GM10266 (cell line): ENCODE results near the gene NPR3.

Experiments
- DNase-seq: peaks from one replicate; pipeline ENCODE4 v3.0.0; 2012; ENCODE audit errors: extremely low spot score
- TF ChIP-seq, protein P1 (sequence below): IDR thresholded peaks from 2 replicates; pipeline ENCODE4 v1.5.1; 2012; ENCODE audit warnings: mild to moderate bottlenecking, low read depth; ENCODE audit not compliant: control insufficient read depth, insufficient read depth; ENCODE audit errors: missing control alignments

The NPR3 gene

DNA sequence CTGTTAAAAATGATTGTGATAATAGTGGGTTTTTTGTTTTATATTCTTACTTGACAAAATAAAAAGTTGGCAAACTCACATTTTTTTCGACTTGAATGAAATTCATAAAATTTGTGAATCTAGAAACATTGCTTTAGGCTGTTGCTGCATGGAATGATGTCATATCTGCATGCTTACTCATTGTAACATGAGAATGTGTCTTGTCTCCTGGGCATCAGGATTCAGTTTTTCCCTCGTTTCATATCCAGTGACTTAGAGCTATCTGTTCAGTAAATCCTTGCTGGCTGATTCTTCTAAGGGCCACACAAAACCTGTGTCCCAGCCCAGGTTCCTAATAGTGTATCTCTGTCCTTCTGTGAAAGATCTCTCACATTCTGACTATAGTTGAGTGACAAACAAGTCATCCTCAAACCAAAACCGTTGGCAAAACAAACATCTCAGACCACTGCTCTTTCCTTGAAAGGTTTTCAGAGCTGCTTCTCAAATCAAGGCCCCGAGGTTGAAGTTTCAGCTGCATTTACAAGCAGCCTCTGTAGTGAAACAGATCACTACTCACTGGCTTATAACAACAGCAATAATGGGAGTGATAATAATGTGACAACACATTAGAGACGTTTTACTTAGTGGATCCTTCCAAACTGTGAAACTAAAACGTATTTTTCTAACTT, 95.0 kb downstream of the NPR3 start:
- no peak for DNase-seq
- TF ChIP-seq, protein P1, sequence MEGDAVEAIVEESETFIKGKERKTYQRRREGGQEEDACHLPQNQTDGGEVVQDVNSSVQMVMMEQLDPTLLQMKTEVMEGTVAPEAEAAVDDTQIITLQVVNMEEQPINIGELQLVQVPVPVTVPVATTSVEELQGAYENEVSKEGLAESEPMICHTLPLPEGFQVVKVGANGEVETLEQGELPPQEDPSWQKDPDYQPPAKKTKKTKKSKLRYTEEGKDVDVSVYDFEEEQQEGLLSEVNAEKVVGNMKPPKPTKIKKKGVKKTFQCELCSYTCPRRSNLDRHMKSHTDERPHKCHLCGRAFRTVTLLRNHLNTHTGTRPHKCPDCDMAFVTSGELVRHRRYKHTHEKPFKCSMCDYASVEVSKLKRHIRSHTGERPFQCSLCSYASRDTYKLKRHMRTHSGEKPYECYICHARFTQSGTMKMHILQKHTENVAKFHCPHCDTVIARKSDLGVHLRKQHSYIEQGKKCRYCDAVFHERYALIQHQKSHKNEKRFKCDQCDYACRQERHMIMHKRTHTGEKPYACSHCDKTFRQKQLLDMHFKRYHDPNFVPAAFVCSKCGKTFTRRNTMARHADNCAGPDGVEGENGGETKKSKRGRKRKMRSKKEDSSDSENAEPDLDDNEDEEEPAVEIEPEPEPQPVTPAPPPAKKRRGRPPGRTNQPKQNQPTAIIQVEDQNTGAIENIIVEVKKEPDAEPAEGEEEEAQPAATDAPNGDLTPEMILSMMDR = no peak

DNA sequence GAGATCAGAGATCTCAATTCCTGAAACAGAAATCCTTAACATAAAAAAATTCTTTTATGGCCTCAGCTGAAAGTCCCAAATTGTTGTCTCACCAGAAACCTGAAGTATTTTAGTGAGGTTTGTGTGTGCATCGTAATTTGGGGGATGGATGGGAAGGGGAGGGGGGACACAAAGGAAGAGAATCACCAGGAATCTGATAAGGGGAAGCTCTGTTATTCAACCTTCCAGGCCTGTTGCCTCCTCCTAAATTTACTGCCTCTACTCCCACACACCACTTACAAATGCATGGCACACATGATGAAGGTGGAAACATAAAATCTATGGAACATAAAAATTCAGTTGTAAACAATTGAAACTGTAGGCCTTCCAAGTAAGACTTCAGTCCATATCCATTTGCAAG, 97.7 kb downstream of the NPR3 start:
- TF ChIP-seq, protein P1 = no peak
- no peak for DNase-seq

DNA sequence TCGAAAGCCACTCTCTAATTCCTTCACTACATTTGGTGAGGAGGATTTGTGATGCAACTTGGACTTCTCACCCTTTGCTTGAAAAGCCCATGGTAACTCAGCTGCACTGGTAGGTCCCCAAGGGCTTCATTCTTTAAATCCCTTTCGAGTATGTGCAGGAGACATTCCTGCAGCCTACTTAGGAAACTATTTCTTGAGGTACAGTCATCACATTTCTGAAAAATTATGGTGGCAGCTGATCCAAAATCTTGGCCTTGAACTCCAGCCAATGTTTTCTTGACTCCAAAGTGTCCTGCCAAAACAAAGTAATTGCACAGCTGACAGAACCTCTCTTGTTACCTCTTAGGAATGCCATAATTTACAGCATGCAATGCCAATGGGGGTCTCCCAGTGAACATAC, 99.7 kb downstream of the NPR3 start:
- DNase-seq = no peak
- TF ChIP-seq, protein P1 = no peak

DNA sequence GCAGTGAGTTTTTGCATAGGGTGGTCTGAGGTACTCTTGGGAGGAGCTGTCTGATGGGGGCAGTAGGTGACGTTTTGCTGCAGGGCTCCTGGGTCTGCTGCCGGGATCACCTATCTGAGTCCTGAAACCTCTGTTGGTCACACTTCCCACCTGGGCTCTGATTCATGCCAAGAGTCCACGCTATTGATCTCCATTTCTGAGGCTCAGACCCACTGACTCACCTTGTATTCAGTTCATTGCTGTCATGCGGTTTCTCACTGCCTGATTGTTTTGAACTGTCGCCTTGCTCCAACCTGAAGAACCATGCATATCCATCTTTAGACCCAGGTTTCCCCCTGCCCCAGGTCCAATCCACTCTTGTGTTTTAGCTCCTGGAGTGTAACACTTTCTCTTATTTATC, 101.3 kb downstream of the NPR3 start:
- TF ChIP-seq, protein P1 = no peak
- DNase-seq = no peak

DNA sequence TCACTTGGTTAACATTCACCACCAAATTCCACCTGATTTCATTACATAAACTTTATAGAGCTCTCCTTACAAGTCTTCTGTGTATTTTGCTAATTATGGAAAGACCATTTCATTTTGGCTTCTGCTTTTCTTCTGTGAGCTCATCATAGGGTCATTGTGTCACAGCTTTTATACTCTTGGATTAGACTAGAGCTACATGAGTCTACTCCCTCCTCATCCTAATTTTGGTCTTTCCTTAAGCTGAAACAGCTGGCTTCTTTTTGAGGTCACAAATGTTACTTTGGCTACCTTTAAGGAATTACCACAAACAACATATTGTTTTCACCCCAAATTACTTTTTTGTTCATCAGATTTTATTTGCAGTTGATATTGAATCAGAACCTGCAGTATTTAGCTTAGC, 103.0 kb downstream of the NPR3 start:
- TF ChIP-seq, protein P1 = no peak
- DNase-seq = no peak

DNA sequence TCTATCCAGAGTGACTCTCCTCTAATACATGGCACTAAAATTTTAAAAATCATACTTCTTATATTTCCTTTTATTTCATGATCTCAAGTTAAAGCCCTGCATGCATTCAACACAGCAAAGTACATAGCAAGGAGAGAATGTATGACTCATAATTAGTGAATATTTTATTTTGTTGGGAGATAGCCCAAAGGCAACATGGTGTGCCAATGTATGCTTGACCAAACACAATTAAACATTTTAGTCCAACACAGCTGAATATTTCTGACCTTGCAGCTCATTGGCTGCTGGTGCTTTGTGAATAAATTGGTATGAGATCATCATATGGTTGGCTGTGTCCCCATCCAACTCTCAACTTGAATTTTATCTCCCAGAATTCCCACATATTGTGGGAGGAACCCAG, 103.5 kb downstream of the NPR3 start:
- DNase-seq = no peak
- TF ChIP-seq, protein P1 = no peak

DNA sequence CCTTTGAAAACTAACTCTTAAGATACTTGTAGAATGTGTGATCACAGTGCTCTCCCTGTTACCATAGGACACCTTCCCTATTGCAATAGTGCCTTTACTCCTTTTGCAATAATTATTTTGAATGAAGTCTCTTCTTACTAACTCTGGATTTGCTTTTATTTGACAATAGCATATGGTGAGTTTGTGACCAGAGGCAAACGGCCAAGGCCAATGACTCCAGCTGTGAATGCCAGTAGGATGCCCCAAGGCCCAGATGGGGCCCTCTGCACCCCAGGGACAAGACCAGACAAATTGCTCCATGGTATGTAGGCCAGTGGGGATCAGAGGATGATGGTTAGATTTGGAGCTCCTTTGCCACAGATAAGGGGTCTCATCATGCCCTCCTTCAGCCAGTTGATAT, 116.9 kb downstream of the NPR3 start:
- DNase-seq = no peak
- TF ChIP-seq, protein P1 = no peak
